Thyroid gland (tissue), 4 donors: ENCODE measurements around the gene SUPT6H.

Experiments
- CTCF ChIP-seq, 6 experiments: fragments of 200-600 bp in 3 of 6; fragments of 450-650 bp in 3 of 6; sonication (generic) in 3 of 6; IDR thresholded peaks; one replicate each; pipeline ENCODE4 v1.5.1; 2016 to 2019; ENCODE audit warnings: antibody characterized with exemption in 6 of 6, mild to moderate bottlenecking in 2 of 6, inconsistent platforms in 1 of 6, moderate library complexity in 1 of 6
- POLR2A ChIP-seq, 2 donors: fragments of 450-650 bp; IDR thresholded peaks; one replicate each; pipeline ENCODE4 v1.6.1; 2017; ENCODE audit warnings: antibody characterized with exemption in 2 of 2, mild to moderate bottlenecking in 2 of 2, moderate library complexity in 1 of 2

DNA sequence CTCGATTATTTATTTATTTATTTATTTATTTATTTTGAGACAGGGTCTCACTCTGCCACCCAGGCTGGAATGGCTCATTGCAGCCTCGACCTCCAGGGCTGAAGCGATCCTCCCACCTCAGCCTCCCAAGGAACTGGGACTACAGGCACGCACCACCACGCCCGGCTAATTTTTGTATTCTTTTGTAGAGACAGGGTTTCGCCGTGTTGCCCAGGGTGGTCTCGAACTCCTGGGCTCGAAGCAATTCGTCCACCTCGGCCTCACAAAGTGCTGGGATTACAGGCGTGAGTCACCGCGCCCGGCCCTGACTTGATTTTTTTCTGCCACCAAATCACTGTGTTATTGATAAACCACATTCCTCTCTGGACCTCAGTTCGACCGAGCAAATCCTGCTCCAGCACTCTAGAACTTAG lies 57.0 kb downstream of the SUPT6H start:
- TF ChIP-seq CTCF (IDR thresholded peaks at IDR 0.05): no peak
- TF ChIP-seq POLR2A (IDR thresholded peaks at IDR 0.05): no peak
